Upper lobe of left lung (tissue), 4 donors: Measurements from ENCODE around the gene DENND1B.

Experiments used
- EP300 ChIP-seq, 4 donors: sonication (generic); formaldehyde crosslinking; IDR thresholded peaks; one replicate each; pipeline ENCODE4 v1.5.1; 2017; ENCODE audit warnings: antibody characterized with exemption in 4 of 4, control low read depth in 2 of 4
- POLR2A ChIP-seq, 4 donors: fragments of 450-650 bp; IDR thresholded peaks; one replicate each; pipeline ENCODE4 v1.5.1; 2016 to 2017; ENCODE audit warnings: antibody characterized with exemption in 4 of 4, mild to moderate bottlenecking in 2 of 4
- POLR2AphosphoS5 ChIP-seq, 2 donors: sonication (generic); formaldehyde crosslinking; IDR thresholded peaks; one replicate each; pipeline ENCODE4 v1.5.1; 2017; ENCODE audit warnings: antibody characterized with exemption in 2 of 2
- TF ChIP-seq, protein P1 (sequence below), 6 experiments: fragments of 450-650 bp in 4 of 6; fragments of 200-600 bp in 2 of 6; sonication (generic) in 2 of 6; IDR thresholded peaks; one replicate each; pipeline ENCODE4 v1.5.1; 2016 to 2019; ENCODE audit warnings: antibody characterized with exemption in 6 of 6

DNA sequence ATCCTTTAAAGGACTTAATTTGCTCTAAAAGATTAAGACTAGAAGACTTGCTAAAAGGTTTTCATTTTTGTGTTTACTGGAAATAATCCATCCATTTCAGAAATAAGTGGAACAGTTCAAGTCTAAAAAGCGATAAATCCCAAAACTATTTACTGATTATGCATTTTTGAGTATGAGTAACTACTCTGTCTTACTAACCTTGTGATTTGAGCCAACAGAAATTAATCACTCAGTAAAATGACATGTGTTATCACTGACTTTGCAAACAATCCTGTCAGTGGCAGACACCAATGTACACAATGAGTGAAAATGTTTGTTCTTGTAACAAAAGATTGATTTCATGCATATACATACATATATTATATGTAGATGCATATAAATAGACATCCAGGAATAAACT is 218.0 kb downstream of the DENND1B start:
- TF ChIP-seq, protein P1, sequence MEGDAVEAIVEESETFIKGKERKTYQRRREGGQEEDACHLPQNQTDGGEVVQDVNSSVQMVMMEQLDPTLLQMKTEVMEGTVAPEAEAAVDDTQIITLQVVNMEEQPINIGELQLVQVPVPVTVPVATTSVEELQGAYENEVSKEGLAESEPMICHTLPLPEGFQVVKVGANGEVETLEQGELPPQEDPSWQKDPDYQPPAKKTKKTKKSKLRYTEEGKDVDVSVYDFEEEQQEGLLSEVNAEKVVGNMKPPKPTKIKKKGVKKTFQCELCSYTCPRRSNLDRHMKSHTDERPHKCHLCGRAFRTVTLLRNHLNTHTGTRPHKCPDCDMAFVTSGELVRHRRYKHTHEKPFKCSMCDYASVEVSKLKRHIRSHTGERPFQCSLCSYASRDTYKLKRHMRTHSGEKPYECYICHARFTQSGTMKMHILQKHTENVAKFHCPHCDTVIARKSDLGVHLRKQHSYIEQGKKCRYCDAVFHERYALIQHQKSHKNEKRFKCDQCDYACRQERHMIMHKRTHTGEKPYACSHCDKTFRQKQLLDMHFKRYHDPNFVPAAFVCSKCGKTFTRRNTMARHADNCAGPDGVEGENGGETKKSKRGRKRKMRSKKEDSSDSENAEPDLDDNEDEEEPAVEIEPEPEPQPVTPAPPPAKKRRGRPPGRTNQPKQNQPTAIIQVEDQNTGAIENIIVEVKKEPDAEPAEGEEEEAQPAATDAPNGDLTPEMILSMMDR (IDR thresholded peaks at IDR 0.05), result no peak
- TF ChIP-seq EP300 (IDR thresholded peaks at IDR 0.05) (no peak), POLR2A (IDR thresholded peaks at IDR 0.05) (no peak), POLR2AphosphoS5 (IDR thresholded peaks at IDR 0.05) (no peak)
